Neural progenitor cell (in vitro differentiated cells): ENCODE data around the gene LARGE1. TPM values are rescaled to one million over a fixed set of nuclear protein-coding genes. Genes with fewer than 3 reads are reported as not detected.
A peak's percentile ranks its signal among the peaks of the same experiment; 100 is the strongest.

ENCODE experiments used
- DNase-seq: peaks from one replicate; pipeline ENCODE4 v3.0.0-alpha.2; 2016; ENCODE audit warnings: low spot score
- H2AFZ ChIP-seq: fragments of 200-600 bp; sonication (generic); replicated peaks from 2 replicates; pipeline ENCODE4 v1.6.1; 2016; ENCODE audit warnings: antibody characterized with exemption
- H3F3A ChIP-seq: fragments of 200-600 bp; sonication (generic); 2 replicates; pipeline ENCODE4 v1.6.1; 2016; ENCODE audit warnings: antibody characterized with exemption, low read depth
- H3K27ac ChIP-seq: fragments of 200-600 bp; sonication (generic); 2 replicates; pipeline ENCODE4 v1.5.1; 2016; ENCODE audit warnings: mild to moderate bottlenecking
- H3K27me3 ChIP-seq: fragments of 200-600 bp; sonication (generic); 2 replicates; pipeline ENCODE4 v1.6.1; 2016; ENCODE audit warnings: mild to moderate bottlenecking, moderate library complexity
- H3K36me3 ChIP-seq: fragments of 200-600 bp; sonication (generic); 2 replicates; pipeline ENCODE4 v1.5.1; 2016
- H3K4me1 ChIP-seq: fragments of 200-600 bp; sonication (generic); 2 replicates; pipeline ENCODE4 v1.6.1; 2016; ENCODE audit warnings: mixed run types
- H3K4me2 ChIP-seq: fragments of 200-600 bp; sonication (generic); 2 replicates; pipeline ENCODE4 v1.6.1; 2016
- H3K4me3 ChIP-seq: fragments of 200-600 bp; sonication (generic); 2 replicates; pipeline ENCODE4 v1.5.1; 2016
- H3K79me2 ChIP-seq: fragments of 200-600 bp; sonication (generic); 2 replicates; pipeline ENCODE4 v1.6.1; 2016; ENCODE audit warnings: low read depth
- H3K9ac ChIP-seq: fragments of 200-600 bp; sonication (generic); 2 replicates; pipeline ENCODE4 v1.6.1; 2016
- H3K9me3 ChIP-seq: fragments of 200-600 bp; sonication (generic); 2 replicates; pipeline ENCODE4 v1.5.1; 2016; ENCODE audit warnings: low read depth
- H4K20me1 ChIP-seq: fragments of 200-600 bp; sonication (generic); 2 replicates; pipeline ENCODE4 v1.6.1; 2016; ENCODE audit warnings: low read depth
- H3K27ac Mint-ChIP-seq: 3 replicates; pipeline ENCODE4 v1.8.0; 2021; ENCODE audit warnings: mixed read lengths
- H3K27me3 Mint-ChIP-seq: 2 replicates; pipeline ENCODE4 v1.8.0; 2022; ENCODE audit warnings: low read depth, mild to moderate bottlenecking, inconsistent platforms, moderate library complexity, mixed read lengths; ENCODE audit not compliant: insufficient read depth
- H3K36me3 Mint-ChIP-seq: 3 replicates; pipeline ENCODE4 v1.8.0; 2021; ENCODE audit warnings: mixed read lengths
- H3K4me1 Mint-ChIP-seq: 3 replicates; pipeline ENCODE4 v1.8.0; 2021; ENCODE audit warnings: mixed read lengths
- H3K4me3 Mint-ChIP-seq: 3 replicates; pipeline ENCODE4 v1.8.0; 2021; ENCODE audit warnings: mild to moderate bottlenecking, moderate library complexity, mixed read lengths
- H3K9me3 Mint-ChIP-seq: 3 replicates; pipeline ENCODE4 v1.8.0; 2020; ENCODE audit warnings: mixed read lengths
- EZH2 ChIP-seq: fragments of 200-600 bp; sonication (generic); IDR thresholded peaks from 2 replicates; pipeline ENCODE4 v1.6.1; 2017; ENCODE audit warnings: antibody characterized with exemption, mild to moderate bottlenecking, moderate library complexity
- EZH2phosphoT487 ChIP-seq: fragments of 200-600 bp; sonication (generic); IDR thresholded peaks from 2 replicates; pipeline ENCODE4 v1.6.1; 2017; ENCODE audit warnings: antibody characterized with exemption
- total RNA-seq: library from RNA; depleted of rRNA; stranded (reverse); fragments of >200 nt; gene quantifications from 2 replicates; pipeline ENCODE4 v1.2.3, GENCODE V29; 2015; ENCODE audit warnings: low replicate concordance
- TF ChIP-seq, protein P1 (sequence below): fragments of 200-600 bp; sonication (generic); IDR thresholded peaks from 2 replicates; pipeline ENCODE4 v1.5.1; 2017; ENCODE audit warnings: antibody characterized with exemption, mild to moderate bottlenecking

LARGE1 gene
- total RNA-seq, 1 donor from 2014 or later = 24.9 TPM

- H3K36me3 Mint-ChIP-seq = peaks cover 29% of the 10 kb centered on the region
- H3K27me3 Mint-ChIP-seq = no peaks in the 10 kb centered on the region
- Histone ChIP-seq H3K9ac (no peak overlapping the region), H3K4me3 (no peak overlapping the region), H4K20me1 (no peaks in the 10 kb centered on the region), H3K27ac (no peak overlapping the region), H3F3A (peaks cover 16% of the 10 kb centered on the region), H3K27me3 (no peaks in the 10 kb centered on the region), H3K4me1 (peaks cover 20% of the 10 kb centered on the region), H3K36me3 (no peaks in the 10 kb centered on the region), H2AFZ (no peak overlapping the region), H3K79me2 (no peaks in the 10 kb centered on the region), H3K9me3 (no peaks in the 10 kb centered on the region), H3K4me2 (no peak overlapping the region)
- TF ChIP-seq EZH2phosphoT487 (no peak), EZH2 (no peak)
- TF ChIP-seq, protein P1, sequence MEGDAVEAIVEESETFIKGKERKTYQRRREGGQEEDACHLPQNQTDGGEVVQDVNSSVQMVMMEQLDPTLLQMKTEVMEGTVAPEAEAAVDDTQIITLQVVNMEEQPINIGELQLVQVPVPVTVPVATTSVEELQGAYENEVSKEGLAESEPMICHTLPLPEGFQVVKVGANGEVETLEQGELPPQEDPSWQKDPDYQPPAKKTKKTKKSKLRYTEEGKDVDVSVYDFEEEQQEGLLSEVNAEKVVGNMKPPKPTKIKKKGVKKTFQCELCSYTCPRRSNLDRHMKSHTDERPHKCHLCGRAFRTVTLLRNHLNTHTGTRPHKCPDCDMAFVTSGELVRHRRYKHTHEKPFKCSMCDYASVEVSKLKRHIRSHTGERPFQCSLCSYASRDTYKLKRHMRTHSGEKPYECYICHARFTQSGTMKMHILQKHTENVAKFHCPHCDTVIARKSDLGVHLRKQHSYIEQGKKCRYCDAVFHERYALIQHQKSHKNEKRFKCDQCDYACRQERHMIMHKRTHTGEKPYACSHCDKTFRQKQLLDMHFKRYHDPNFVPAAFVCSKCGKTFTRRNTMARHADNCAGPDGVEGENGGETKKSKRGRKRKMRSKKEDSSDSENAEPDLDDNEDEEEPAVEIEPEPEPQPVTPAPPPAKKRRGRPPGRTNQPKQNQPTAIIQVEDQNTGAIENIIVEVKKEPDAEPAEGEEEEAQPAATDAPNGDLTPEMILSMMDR = no peak
- no peak for DNase-seq
- H3K4me1 Mint-ChIP-seq = peaks cover 7% of the 10 kb centered on the region
- H3K27ac Mint-ChIP-seq = no peak overlapping the region
- H3K4me3 Mint-ChIP-seq = no peak overlapping the region
- no peaks in the 10 kb centered on the region for H3K9me3 Mint-ChIP-seq
Measured at GRCh38 chr22:33272871-33273270, 647.4 kb downstream of the LARGE1 start.

DNA sequence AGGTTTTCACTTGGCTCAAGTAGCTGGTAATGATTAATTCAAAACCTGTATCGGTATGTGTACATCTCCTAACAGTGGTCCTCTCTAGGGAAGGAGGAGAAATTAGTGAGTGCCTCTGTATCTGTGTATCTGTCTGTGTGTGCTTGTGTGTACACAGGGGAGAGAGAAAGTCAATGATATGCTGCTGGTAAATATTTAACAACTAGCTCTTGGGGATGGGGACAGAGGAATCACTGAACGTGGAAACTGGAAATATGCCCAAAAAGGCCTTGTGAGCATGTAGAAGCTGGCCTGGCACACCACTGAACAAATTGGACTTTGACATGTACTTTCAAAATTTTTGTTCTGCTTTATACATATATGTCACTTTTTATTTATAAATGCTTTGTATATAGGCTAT is 648.1 kb downstream of the LARGE1 start:
- peaks cover 5% of the 10 kb centered on the region for H3K4me1 Mint-ChIP-seq
- no peaks in the 10 kb centered on the region for H3K9me3 ChIP-seq
- no peak overlapping the region for H3K27ac ChIP-seq
- H3K27ac Mint-ChIP-seq = no peak overlapping the region
- no peaks in the 10 kb centered on the region for H3K79me2 ChIP-seq
- no peak for TF ChIP-seq EZH2phosphoT487
- TF ChIP-seq EZH2 = no peak
- H3K9ac ChIP-seq = no peak overlapping the region
- H4K20me1 ChIP-seq = no peaks in the 10 kb centered on the region
- peaks cover 20% of the 10 kb centered on the region for H3K4me1 ChIP-seq
- H3K27me3 ChIP-seq = no peaks in the 10 kb centered on the region
- H3K4me2 ChIP-seq = no peak overlapping the region
- H3K36me3 ChIP-seq = no peaks in the 10 kb centered on the region
- H3K4me3 ChIP-seq = no peak overlapping the region
- H3K4me3 Mint-ChIP-seq = no peak overlapping the region
- no peak overlapping the region for H2AFZ ChIP-seq
- no peak for DNase-seq
- H3K9me3 Mint-ChIP-seq = peaks cover 2% of the 10 kb centered on the region
- peaks cover 16% of the 10 kb centered on the region for H3F3A ChIP-seq
- H3K27me3 Mint-ChIP-seq = no peaks in the 10 kb centered on the region
- H3K36me3 Mint-ChIP-seq = peaks cover 28% of the 10 kb centered on the region

- H3K27ac Mint-ChIP-seq = no peak overlapping the region
Measured at GRCh38 chr22:33271390-33272161, 648.7 kb downstream of the LARGE1 start.

More at GRCh38 chr22:33271390-33272161, 648.7 kb downstream of the LARGE1 start:
- no peak overlapping the region for H3K27ac ChIP-seq
- H2AFZ ChIP-seq = no peak overlapping the region
- no peaks in the 10 kb centered on the region for H3K27me3 ChIP-seq
- H3K36me3 ChIP-seq = no peaks in the 10 kb centered on the region
- peaks cover 20% of the 10 kb centered on the region for H3K4me1 ChIP-seq
- Mint-ChIP-seq H3K27me3 (no peaks in the 10 kb centered on the region), H3K36me3 (peaks cover 25% of the 10 kb centered on the region), H3K4me1 (peaks cover 5% of the 10 kb centered on the region), H3K9me3 (peaks cover 2% of the 10 kb centered on the region), H3K4me3 (no peak overlapping the region)
- TF ChIP-seq, protein P1 = no peak
- TF ChIP-seq EZH2 (no peak), EZH2phosphoT487 (no peak)
- H4K20me1 ChIP-seq = no peaks in the 10 kb centered on the region
- H3F3A ChIP-seq = peaks cover 16% of the 10 kb centered on the region
- H3K79me2 ChIP-seq = no peaks in the 10 kb centered on the region
- no peak overlapping the region for H3K9ac ChIP-seq
- H3K4me2 ChIP-seq = no peak overlapping the region
- DNase-seq = peak; percentile 13
- H3K4me3 ChIP-seq = no peak overlapping the region
- H3K9me3 ChIP-seq = no peaks in the 10 kb centered on the region
